HG03108 (cell line): ENCODE results near the gene RBKS.

Experiments
- ATAC-seq: cut with Tn5 transposase; IDR thresholded peaks from one replicate; pipeline ENCODE4 v1.9.1; 2021; ENCODE audit warnings: moderate library complexity; ENCODE audit not compliant: unreplicated experiment

Gene RBKS

GRCh38 chr2:27803046-27803445 is 87.1 kb downstream of the RBKS start:
- ATAC-seq = no peak

- ATAC-seq = no peak
Measured at GRCh38 chr2:27802547-27802946, 87.6 kb downstream of the RBKS start.

GRCh38 chr2:27800856-27801255 is 89.3 kb downstream of the RBKS start:
- ATAC-seq = no peak

- ATAC-seq = no peak
Measured at GRCh38 chr2:27799646-27800010, 90.6 kb downstream of the RBKS start.

GRCh38 chr2:27798948-27799645 is 91.1 kb downstream of the RBKS start:
- ATAC-seq = no peak

- no peak for ATAC-seq
Measured at GRCh38 chr2:27798486-27798885, 91.7 kb downstream of the RBKS start.

- ATAC-seq = no peak
Measured at GRCh38 chr2:27797841-27798240, 92.3 kb downstream of the RBKS start.

GRCh38 chr2:27796791-27797765 is 93.1 kb downstream of the RBKS start:
- ATAC-seq = no peak

- no peak for ATAC-seq
Measured at GRCh38 chr2:27795868-27796277, 94.3 kb downstream of the RBKS start.

GRCh38 chr2:27795093-27795834 is 94.9 kb downstream of the RBKS start:
- ATAC-seq = no peak

GRCh38 chr2:27792759-27793158 is 97.4 kb downstream of the RBKS start:
- no peak for ATAC-seq

- no peak for ATAC-seq
Measured at GRCh38 chr2:27790796-27791195, 99.4 kb downstream of the RBKS start.

- no peak for ATAC-seq
Measured at GRCh38 chr2:27782701-27783100, 107.5 kb downstream of the RBKS start.

- ATAC-seq = no peak
Measured at GRCh38 chr2:27781496-27781895, 108.7 kb downstream of the RBKS start.

- no peak for ATAC-seq
Measured at GRCh38 chr2:27779417-27780055, 110.7 kb downstream of the RBKS start.

GRCh38 chr2:27776696-27777095 is 113.5 kb downstream of the RBKS start:
- ATAC-seq = no peak

- ATAC-seq = no peak
Measured at GRCh38 chr2:27776097-27776496, 114.1 kb downstream of the RBKS start.

- ATAC-seq = no peak
Measured at GRCh38 chr2:27773959-27774358, 116.2 kb downstream of the RBKS start.

GRCh38 chr2:27772804-27773203 is 117.4 kb downstream of the RBKS start:
- ATAC-seq = no peak

- peak; percentile 90 for ATAC-seq
Measured at GRCh38 chr2:27771548-27772335, 118.4 kb downstream of the RBKS start, which contains the start of gene MRPL33. Gene MRPL33, plus strand, starts transcription at chr2:27771719. Its CDS starts 59 bp downstream, at chr2:27771778.
